Metanephros (tissue), 2 donors: ENCODE data around the gene PRR14L. TPM values are rescaled to one million over a fixed set of nuclear protein-coding genes. Genes with fewer than 3 reads are reported as not detected.

Experiments used
- small RNA-seq: library from RNA; depleted of rRNA; stranded (forward); fragments of <200 nt; gene quantifications from one replicate; pipeline ENCODE3, GENCODE V24; 2014; ENCODE audit warnings: low replicate concordance
- total RNA-seq: library from RNA; depleted of rRNA; stranded (reverse); fragments of >200 nt; gene quantifications from one replicate; pipeline ENCODE4 v1.2.3, GENCODE V29; 2014

PRR14L gene
- 32.9 TPM for total RNA-seq

GRCh38 chr22:31749636-31750364 is at the start of gene PRR14L:
TSS of gene PRR14L (minus strand) at chr22:31750132. CDS start at chr22:31738860, 11,272 bp downstream.

GRCh38 chr22:31753634-31754501 is 3.9 kb upstream of the PRR14L start, which contains the start of gene DEPDC5:
TSS of gene DEPDC5 (plus strand) at chr22:31754019. CDS start at chr22:31754922, 903 bp downstream.

DNA sequence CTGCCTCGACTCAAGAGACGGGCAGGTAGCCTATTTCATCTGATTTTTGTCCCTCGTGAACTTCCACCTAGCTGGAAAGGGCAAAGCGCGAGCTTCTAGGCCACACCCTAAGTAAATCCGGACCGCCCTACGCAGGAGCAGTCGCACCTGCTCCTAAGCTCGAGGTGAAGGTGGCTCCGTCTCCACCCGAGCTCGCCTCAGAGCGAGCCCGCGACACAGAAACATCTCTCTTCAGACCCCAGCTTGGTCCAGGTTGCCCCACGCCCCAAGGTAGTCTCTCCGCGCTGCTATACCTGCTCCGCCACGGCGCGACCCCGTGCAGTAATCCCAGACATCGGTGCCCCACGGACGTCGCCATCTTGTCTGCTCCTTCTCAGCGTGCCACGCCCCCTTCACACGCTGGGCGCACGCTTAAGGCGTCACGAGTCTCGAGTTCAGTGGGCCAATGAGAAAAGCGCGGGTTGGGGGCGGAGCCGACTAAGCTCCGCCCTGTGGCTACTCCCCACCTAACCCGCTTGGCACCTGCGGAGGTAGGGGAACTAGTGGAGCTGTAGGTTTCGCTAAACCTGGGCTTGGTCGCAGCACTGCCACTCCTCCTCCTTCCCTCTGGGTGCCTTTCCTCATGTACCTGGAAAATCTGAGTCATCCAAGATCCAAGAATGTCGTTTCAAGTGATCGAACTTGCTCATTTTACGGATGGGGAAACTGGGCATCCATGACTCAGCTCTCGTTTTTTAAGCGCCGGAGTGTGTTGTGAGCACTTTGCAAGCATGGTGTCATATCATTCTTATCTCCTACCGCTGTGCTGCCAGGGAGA is 87.9 kb downstream of the PRR14L start, which contains the start of gene PISD:
Gene PISD, minus strand, starts transcription at position 365 of the 817 bp plus-strand sequence. Its CDS starts 7 bp downstream, at position 358.

Small RNAs within 50 kb of the gene (small RNA-seq; reads per million reads assigned to genes)
- not detected for gene RN7SL20P

Other genes with a start within 250 kb of the PRR14L start
- gene PISD, start 87.9 kb downstream of the PRR14L start, total RNA-seq = 36.5 TPM
- gene DEPDC5, start 3.9 kb upstream of the PRR14L start, total RNA-seq = 27.4 TPM
- gene YWHAH, start 194.4 kb upstream of the PRR14L start, total RNA-seq = 56.9 TPM